ENCODE measurements around the gene TOMM70. TPM values are rescaled to one million over a fixed set of nuclear protein-coding genes. Genes with fewer than 3 reads are reported as not detected.

The TOMM70 gene
- total RNA-seq, 1 experiment from 2014 or later: 107 TPM

GRCh38 chr3:100325827-100326226 is 75.1 kb downstream of the TOMM70 start:
- no peak for DNase-seq (ENCODE audit: low read depth)

DNA sequence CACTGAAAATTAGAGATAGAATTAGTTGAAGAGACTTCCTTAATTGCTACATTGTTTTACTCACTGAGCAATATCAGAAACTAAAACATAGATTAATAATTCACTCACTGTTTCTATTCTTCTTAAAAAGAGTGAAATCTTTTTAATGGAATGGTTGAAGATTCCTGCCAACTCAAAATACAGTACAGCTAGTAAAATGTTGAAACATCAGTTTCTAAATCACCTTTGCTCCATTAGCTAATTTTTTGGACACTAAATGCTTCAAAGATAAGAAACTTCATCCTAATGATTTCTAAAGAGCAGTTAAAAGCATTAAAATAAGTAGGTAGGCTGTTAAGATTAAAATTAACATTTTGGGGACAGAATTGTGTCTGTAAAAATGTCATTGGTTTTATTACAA is 76.8 kb downstream of the TOMM70 start:
- DNase-seq (ENCODE audit: low read depth): no peak

GRCh38 chr3:100319951-100320350 is 80.9 kb downstream of the TOMM70 start:
- no peak for DNase-seq (ENCODE audit: low read depth)

DNA sequence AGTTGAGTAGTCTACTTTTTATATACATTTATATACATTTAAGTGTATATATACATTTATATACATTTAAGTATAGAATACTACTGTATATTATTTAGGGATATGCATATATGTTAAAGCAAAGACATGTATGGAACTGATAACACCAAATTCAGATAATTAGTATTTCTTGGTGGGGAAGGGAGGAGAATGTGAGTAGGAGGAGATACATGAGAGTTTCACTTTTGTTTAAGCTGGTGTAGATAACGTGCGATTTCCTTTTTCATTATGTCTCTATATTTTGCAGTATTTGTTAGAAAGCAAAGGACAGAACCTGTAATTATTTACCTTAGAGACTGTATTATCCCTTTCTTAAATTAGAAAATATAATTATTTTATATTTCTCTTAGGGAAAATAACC is 83.0 kb downstream of the TOMM70 start:
- no peak for DNase-seq (ENCODE audit: low read depth)

GRCh38 chr3:100316641-100317069 is 84.2 kb downstream of the TOMM70 start:
- DNase-seq (ENCODE audit: low read depth): peak; percentile 53

Other genes with a start within 250 kb of the TOMM70 start
- 47.0 and 84.0 TPM in 2 replicates for gene TBC1D23, start 140.1 kb downstream of the TOMM70 start, total RNA-seq (2014; rRNA removed; shearing (Covaris generic))
- 48.3 and 53.2 TPM in 2 replicates for gene NIT2, start 66.3 kb downstream of the TOMM70 start, total RNA-seq (2014; rRNA removed; shearing (Covaris generic))
- 7.1 and 8.3 TPM in 2 replicates for gene LNP1, start 450 bp upstream of the TOMM70 start, total RNA-seq (2014; rRNA removed; shearing (Covaris generic))
- gene TMEM45A, start 91.5 kb upstream of the TOMM70 start, total RNA-seq (2014; rRNA removed; shearing (Covaris generic)): 24.5 and 26.9 TPM in 2 replicates
- gene ADGRG7, start 208.5 kb upstream of the TOMM70 start, total RNA-seq (2014; rRNA removed; shearing (Covaris generic)): not detected in 2 replicates

Measured in Daoy (cell line).